ENCODE results near the gene KLHL29. TPM values are rescaled to one million over a fixed set of nuclear protein-coding genes. Genes with fewer than 3 reads are reported as not detected.

KLHL29 gene
- total RNA-seq, 1 experiment from 2014 or later: 16.7 TPM

- ChIA-PET POLR2A (no interaction called here), CTCF (no interaction called here), RAD21 (ENCODE audit: low non-redundant PET in 1 of 2, low total read pairs in 2 of 2, uncharacterized antibody in 2 of 2, unreplicated experiment in 2 of 2) (no interaction called here)
- DNase-seq (ENCODE audit: low read depth, low spot score) (no peak), ATAC-seq (no peak)
- H3K79me2 ChIP-seq (ENCODE audit: insufficient read depth, low read length): peaks cover 26% of the 10 kb centered on the region; the same call in 1 of the 2 replicates
- H3K36me3 ChIP-seq (ENCODE audit: control insufficient read depth in 1 of 2, insufficient read depth in 2 of 2, low read length in 2 of 2): no peaks in the 10 kb centered on the region
- intact Hi-C loops (cut with micrococcal nuclease): no loop called here
- H3K27ac ChIP-seq (ENCODE audit: low read depth, low read length): no peak overlapping the region
- no peak overlapping the region for H3K9ac ChIP-seq (ENCODE audit: low read length)
- H3K27me3 ChIP-seq (ENCODE audit: insufficient read depth, low read length): no peaks in the 10 kb centered on the region
- no peak overlapping the region for H2AFZ ChIP-seq (ENCODE audit: low read depth, low read length, poor library complexity, severe bottlenecking)
- no peaks in the 10 kb centered on the region for H4K20me1 ChIP-seq (ENCODE audit: insufficient read depth)
- no peak overlapping the region for H3K4me3 ChIP-seq (replicated peaks in 1 of 2; ENCODE audit: low read depth in 1 of 2, low read length in 2 of 2)
- no TSS peak for BruUV-seq (replicated peaks)
- no peaks in the 10 kb centered on the region for H3K9me3 ChIP-seq (ENCODE audit: control insufficient read depth in 1 of 2, insufficient read depth in 1 of 2, low read depth in 1 of 2, low read length in 2 of 2)
- no peaks in the 10 kb centered on the region for H3K9me2 ChIP-seq (ENCODE audit: insufficient read depth)
- TF ChIP-seq YY1 (IDR thresholded peaks at IDR 0.05; ENCODE audit: extremely low read depth, insufficient replicate concordance, low read depth, low read length) (no peak), MAX (IDR thresholded peaks at IDR 0.05) (no peak), ZNF274 (IDR thresholded peaks at IDR 0.05; ENCODE audit: low read depth, low read length) (no peak), REST (IDR thresholded peaks at IDR 0.05; ENCODE audit: low read depth) (no peak), RAD21 (IDR thresholded peaks at IDR 0.05; ENCODE audit: low read depth) (no peak)
- no peak overlapping the region for H3K4me2 ChIP-seq (ENCODE audit: low read length)
- peaks cover 0 to 23% of the 10 kb centered on the region in 2 experiments; a peak in 1 of 4 replicates for H3K4me1 ChIP-seq (ENCODE audit: control insufficient read depth in 1 of 2, insufficient read depth in 2 of 2, low read length in 2 of 2)
These were observed 25.6 kb downstream of the KLHL29 start for GRCh38 chr2:23410596-23410995.
